Endothelial cell of umbilical vein (primary cell): ENCODE results near the gene CPNE1. TPM values are rescaled to one million over a fixed set of nuclear protein-coding genes. Genes with fewer than 3 reads are reported as not detected.

Source experiments
- BruUV-seq: library from RNA; stranded (reverse); fragments of 400-500 nt; replicated peaks from 2 replicates; lab custom pipeline; 2021; lab: Mats Ljungman, UMichigan
- CTCF ChIA-PET: fragments of 300-600, 350-600 bp; sonication (Branson Sonifier 250); formaldehyde crosslinking; loops from one replicate; lab custom pipeline; 2021; ENCODE audit warnings: antibody characterized with exemption, inconsistent platforms; lab: Charles Lee
- POLR2A ChIA-PET: fragments of 300-600, 350-600 bp; sonication (Branson Sonifier 250); formaldehyde crosslinking; loops from one replicate; lab custom pipeline; 2021; ENCODE audit warnings: antibody characterized with exemption, inconsistent platforms; lab: Charles Lee
- DNase-seq: peaks from one replicate; pipeline ENCODE4 v3.0.0-alpha.2; 2011; ENCODE audit warnings: low read depth, low spot score
- FAIRE-seq: peaks from 2 replicates; lab custom pipeline; 2011; peaks lifted over from hg19 to GRCh38; lab: Jason Lieb, UNC
- H2AFZ ChIP-seq: 2 replicates; pipeline ENCODE4 v1.6.0; 2012; ENCODE audit warnings: low read depth, low read length, control low read depth, inconsistent platforms
- H3K27ac ChIP-seq: 2 replicates; pipeline ENCODE4 v1.5.1; 2011; ENCODE audit warnings: low read depth, mild to moderate bottlenecking, control low read depth, low read length, moderate library complexity; ENCODE audit not compliant: insufficient read depth
- H3K27me3 ChIP-seq, 2 experiments: 2 replicates each; pipeline versions ENCODE4 v1.6.0 to v1.6.1; 2011; ENCODE audit warnings: low read length in 2 of 2, mixed read lengths in 1 of 2; ENCODE audit not compliant: control insufficient read depth in 2 of 2, insufficient read depth in 2 of 2
- H3K36me3 ChIP-seq, 2 experiments: 2 replicates in 1 of 2; 3 replicates in 1 of 2; pipeline ENCODE4 v1.5.1; 2011; ENCODE audit warnings: low read length in 2 of 2, mild to moderate bottlenecking in 1 of 2, moderate library complexity in 1 of 2; ENCODE audit not compliant: control insufficient read depth in 2 of 2, insufficient read depth in 2 of 2; ENCODE audit errors: extremely low read depth in 1 of 2
- H3K4me1 ChIP-seq: 3 replicates; pipeline ENCODE4 v1.5.1; 2011; ENCODE audit warnings: mild to moderate bottlenecking, low read length; ENCODE audit not compliant: control insufficient read depth, insufficient read depth; ENCODE audit errors: extremely low read depth
- H3K4me2 ChIP-seq: 2 replicates; pipeline ENCODE4 v1.6.1; 2011; ENCODE audit warnings: low read length, control low read depth, mixed read lengths; ENCODE audit not compliant: insufficient read depth
- H3K4me3 ChIP-seq, 3 experiments: fragments of 200-600 bp in 1 of 3; sonication (generic), shearing (Covaris generic) in 1 of 3; replicated peaks in 1 of 3; 2 replicates each; pipeline ENCODE4 v1.5.1; 2011 to 2016; ENCODE audit warnings: control low read depth in 3 of 3, low read length in 3 of 3, mild to moderate bottlenecking in 2 of 3, inconsistent platforms in 1 of 3, low read depth in 1 of 3, moderate library complexity in 1 of 3; ENCODE audit not compliant: insufficient read depth in 1 of 3
- H3K79me2 ChIP-seq: 2 replicates; pipeline ENCODE4 v1.6.0; 2012; ENCODE audit warnings: low read length, inconsistent platforms; ENCODE audit not compliant: control insufficient read depth, insufficient read depth
- H3K9ac ChIP-seq: replicated peaks from 2 replicates; pipeline ENCODE3; 2011; ENCODE audit warnings: low read length, control low read depth; ENCODE audit not compliant: insufficient read depth; ENCODE audit errors: extremely low read depth
- H3K9me1 ChIP-seq: replicated peaks from 3 replicates; pipeline ENCODE4 v1.6.0; 2011; ENCODE audit warnings: mild to moderate bottlenecking, low read length; ENCODE audit not compliant: control insufficient read depth, insufficient read depth; ENCODE audit errors: extremely low read depth
- H3K9me3 ChIP-seq: replicated peaks from 2 replicates; pipeline ENCODE4 v1.5.1; 2012; ENCODE audit warnings: low read length, inconsistent platforms; ENCODE audit not compliant: control insufficient read depth, insufficient read depth
- H4K20me1 ChIP-seq: replicated peaks from 2 replicates; pipeline ENCODE3; 2011; ENCODE audit warnings: mild to moderate bottlenecking, low read length; ENCODE audit not compliant: control insufficient read depth, insufficient read depth; ENCODE audit errors: extremely low read depth
- CTCF ChIP-seq, 2 donors: IDR thresholded peaks; 1 replicate in 1 of 2; 2 replicates in 1 of 2; pipeline ENCODE4 v1.5.1; 2011; ENCODE audit warnings: low read length in 2 of 2, mild to moderate bottlenecking in 2 of 2, moderate library complexity in 2 of 2, control low read depth in 1 of 2, inconsistent platforms in 1 of 2, low read depth in 1 of 2; ENCODE audit not compliant: insufficient read depth in 1 of 2; ENCODE audit errors: extremely low read depth in 1 of 2
- EZH2 ChIP-seq: IDR thresholded peaks from 2 replicates; pipeline ENCODE4 v1.6.1; 2012; ENCODE audit warnings: borderline replicate concordance, low read depth, mild to moderate bottlenecking, moderate library complexity, low read length, inconsistent platforms; ENCODE audit not compliant: severe bottlenecking
- FOS ChIP-seq: IDR thresholded peaks from 2 replicates; pipeline ENCODE4 v1.6.1; 2011; ENCODE audit warnings: mild to moderate bottlenecking, low read length, moderate library complexity, borderline replicate concordance; ENCODE audit not compliant: insufficient read depth
- GATA2 ChIP-seq: IDR thresholded peaks from 2 replicates; pipeline ENCODE4 v1.7.0; 2011; ENCODE audit warnings: low read depth, mild to moderate bottlenecking, moderate library complexity, mixed read lengths, low read length; ENCODE audit not compliant: insufficient read length, insufficient read depth
- JUN ChIP-seq: IDR thresholded peaks from 2 replicates; pipeline ENCODE4 v1.6.1; 2011; ENCODE audit warnings: borderline replicate concordance, low read depth; ENCODE audit not compliant: insufficient read length, insufficient read depth
- MAX ChIP-seq: IDR thresholded peaks from 2 replicates; pipeline ENCODE4 v1.6.1; 2011; ENCODE audit not compliant: insufficient read depth, insufficient read length
- MYC ChIP-seq: IDR thresholded peaks from one replicate; pipeline ENCODE4 v1.6.1; 2011; ENCODE audit warnings: mild to moderate bottlenecking, low read depth, low read length
- POLR2A ChIP-seq: IDR thresholded peaks from 2 replicates; pipeline ENCODE4 v1.6.1; 2012; ENCODE audit warnings: low read depth, mild to moderate bottlenecking, control low read depth, low read length
- POLR2AphosphoS5 ChIP-seq: IDR thresholded peaks from 2 replicates; pipeline ENCODE4 v1.6.1; 2012; ENCODE audit warnings: low read depth, mild to moderate bottlenecking, control low read depth, low read length, moderate library complexity; ENCODE audit not compliant: insufficient read depth
- dilution Hi-C: fragments of 300-500 bp; cut with MboI; formaldehyde crosslinking; loops from one replicate; pipeline ENCODE4 v1.15.0; 2019; ENCODE audit warnings: low sequenced_read_pairs; ENCODE audit not compliant: extremely low pct_ligation_motif_present
- intact Hi-C: fragments of 100-400 bp; cut with micrococcal nuclease; formaldehyde crosslinking; loops from one replicate; pipeline ENCODE4 v1.10.0; 2022
- polyA plus RNA-seq, 4 experiments: library from polyadenylated mRNA; depleted of rRNA in 3 of 4; stranded (reverse) in 3 of 4; unstranded in 1 of 4; fragments of >200 nt; gene quantifications; 2 replicates each; pipeline versions ENCODE4 v1.2.1 to v1.2.3, GENCODE V29; 2011 to 2012; ENCODE audit warnings: missing spikeins in 1 of 4
- total RNA-seq: library from RNA; stranded (reverse); gene quantifications from 2 replicates; pipeline ENCODE4 v1.2.3, GENCODE V29; 2021

Gene CPNE1
- total and polyA plus RNA-seq, 2 donors (not counting 3 experiments of a cell fraction or from before 2014, with no cell fraction given): 244 to 316 TPM

GRCh38 chr20:35710039-35710438 lies 45.3 kb upstream of the CPNE1 start:
- Histone ChIP-seq H3K79me2 (peaks cover 57% of the 10 kb centered on the region), H3K9me1 (no peaks in the 10 kb centered on the region), H3K9me3 (no peaks in the 10 kb centered on the region), H3K27ac (no peak overlapping the region), H3K4me1 (no peaks in the 10 kb centered on the region), H3K4me3 (no peak overlapping the region), H4K20me1 (peaks cover 10% of the 10 kb centered on the region), H3K9ac (no peak overlapping the region), H3K4me2 (no peak overlapping the region), H3K36me3 (peaks cover 19 to 64% of the 10 kb centered on the region in 2 experiments), H3K27me3 (no peaks in the 10 kb centered on the region), H2AFZ (no peak overlapping the region)
- no TSS peak for BruUV-seq
- dilution Hi-C loops (no loop called here), intact Hi-C loops (no loop called here)
- ChIA-PET POLR2A (no interaction called here), CTCF (interaction anchor here (1.3 to 1.9 kb wide), 2 partner anchors 20 to 174 kb away, joined by 3 to 4 read pairs; no protein-coding TSS in a partner anchor)
- FAIRE-seq (no peak), DNase-seq (no peak)
- no peak for TF ChIP-seq JUN
- no peak for TF ChIP-seq POLR2A
- no peak for TF ChIP-seq EZH2
- TF ChIP-seq GATA2: no peak
- TF ChIP-seq CTCF (IDR thresholded peaks at IDR 0.05; ENCODE audit: extremely low read depth in 1 of 2, insufficient read depth in 1 of 2, low read depth in 1 of 2, low read length in 2 of 2): no peak
- no peak for TF ChIP-seq MAX
- no peak for TF ChIP-seq FOS
- TF ChIP-seq MYC: no peak
- TF ChIP-seq POLR2AphosphoS5: no peak
